ENCODE data around the gene SGIP1.

- TF ChIP-seq POLR2AphosphoS5 (IDR thresholded peaks at IDR 0.05; ENCODE audit: borderline replicate concordance, low read depth, low read length) (no peak), EZH2 (IDR thresholded peaks at IDR 0.05) (no peak)
Measured at GRCh38 chr1:66687358-66687757, 153.4 kb downstream of the SGIP1 start.

All from SK-N-MC (cell line).